NCI-H748 (cell line): Measurements from ENCODE around the gene GFRA1.
"Not testable (repeated sequence)": the region's sequence is repeated elsewhere in the genome, so short reads cannot be mapped to it uniquely, and the experiment has no call there.

Experiments used
- DNase-seq: peaks from one replicate; lab custom pipeline; 2025; ENCODE audit not compliant: unreplicated experiment; lab: John Stamatoyannopoulos, UW

GFRA1 gene

DNA sequence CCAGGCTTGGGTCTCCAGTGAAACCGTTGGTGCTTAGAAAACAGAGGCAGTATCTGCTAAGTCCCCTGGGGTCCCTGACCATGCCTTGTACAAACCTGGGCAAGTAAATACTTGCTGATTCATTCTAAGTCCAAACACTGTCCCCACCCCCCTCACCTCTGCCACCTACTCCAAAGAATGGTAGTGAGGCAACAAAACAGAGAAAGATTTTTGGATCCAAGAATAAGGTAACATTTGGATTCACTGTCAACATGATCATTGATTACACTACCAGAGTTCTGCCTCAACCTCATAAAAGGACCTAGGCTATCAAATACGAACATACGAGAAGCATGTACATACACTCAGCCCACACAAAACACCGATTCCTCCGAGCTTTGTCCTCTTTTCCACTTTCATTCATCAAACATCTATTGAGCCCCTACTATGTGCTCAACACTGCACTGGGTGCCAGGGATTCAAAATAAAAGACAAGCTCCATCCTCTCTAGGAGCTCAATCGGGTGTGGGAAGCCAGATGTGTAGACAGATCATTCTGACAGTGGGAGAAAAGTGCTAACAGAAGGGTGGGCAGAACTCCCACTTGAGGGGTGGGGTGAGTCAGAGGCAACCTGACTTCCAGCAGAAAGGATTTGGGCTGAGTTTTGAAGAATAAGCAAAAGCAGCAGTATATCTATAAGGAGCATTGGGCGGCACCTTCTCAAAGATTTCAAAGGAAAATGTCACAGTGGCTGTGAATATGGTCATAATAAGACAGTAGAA lies 71.2 kb downstream of the GFRA1 start:
- DNase-seq, result no peak

DNA sequence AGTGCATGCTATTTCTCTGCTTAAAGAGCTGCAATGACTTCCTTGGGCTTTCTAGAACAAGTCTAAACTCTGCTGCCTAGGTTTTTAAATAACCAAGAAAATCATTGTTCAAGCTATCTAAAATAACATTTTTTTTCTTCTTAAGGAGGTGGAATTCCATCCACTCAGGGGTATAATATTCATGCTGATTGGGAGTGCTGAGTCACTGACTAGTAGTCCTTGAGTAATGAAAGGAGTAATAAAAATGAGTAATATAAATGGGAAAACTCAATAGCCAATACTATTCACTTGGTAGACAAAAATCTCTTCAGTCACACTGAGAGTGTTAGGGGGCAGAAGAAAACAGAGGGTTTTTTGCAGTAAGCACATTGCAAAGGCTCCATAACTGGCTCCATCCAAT lies 72.0 kb downstream of the GFRA1 start:
- DNase-seq, result no peak

DNA sequence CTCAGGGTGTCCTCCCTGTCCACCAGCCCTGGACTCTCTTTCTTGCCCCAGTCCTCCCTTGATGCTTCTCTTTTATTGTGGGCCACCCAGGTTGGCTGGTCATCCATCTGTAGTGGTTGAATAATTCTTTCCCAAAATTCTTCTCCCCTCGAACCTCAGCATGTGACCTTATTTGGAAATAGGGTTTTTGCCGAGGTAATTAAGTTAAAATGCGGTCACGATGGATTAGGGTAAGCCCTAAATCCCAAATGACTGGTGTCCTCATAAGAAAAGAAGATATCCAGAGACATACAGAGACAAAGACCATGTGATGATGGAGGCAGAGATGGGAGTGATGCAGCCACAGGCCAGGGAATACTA lies 74.3 kb downstream of the GFRA1 start:
- DNase-seq, result no peak

DNA sequence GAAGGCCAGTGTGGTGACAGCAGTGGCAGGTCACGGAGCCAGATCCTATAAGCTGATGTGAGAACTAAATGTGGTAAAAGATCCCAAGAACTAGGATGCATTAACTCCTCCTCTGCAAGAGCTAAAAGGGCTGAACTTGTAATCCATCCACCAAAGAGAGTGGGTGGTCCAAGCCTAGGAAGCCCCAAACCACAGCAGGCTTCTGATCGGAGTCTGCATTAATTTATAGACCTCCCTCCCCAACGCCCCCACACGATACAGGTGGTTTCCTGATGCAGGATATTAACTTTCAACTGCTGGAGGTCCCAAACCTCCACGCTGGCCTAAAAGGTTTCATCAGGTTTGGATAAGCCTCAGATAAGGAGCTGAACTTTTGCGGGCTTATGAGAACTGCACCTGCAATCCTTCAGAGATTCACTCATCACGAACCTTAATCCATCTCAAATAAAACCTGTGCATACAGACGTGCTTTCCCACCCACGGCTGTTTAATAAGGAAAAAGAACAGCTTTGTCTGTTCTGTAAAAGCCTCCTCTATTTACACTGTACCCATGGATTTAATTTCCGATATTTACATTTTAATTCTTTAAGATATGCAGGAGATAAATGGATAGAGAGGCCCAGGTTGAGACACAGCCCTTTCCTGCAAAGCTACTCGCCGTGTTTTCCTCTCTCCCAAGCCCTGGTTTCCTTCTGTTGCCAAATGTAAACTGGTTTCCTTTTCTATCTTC lies 74.9 kb downstream of the GFRA1 start:
- no peak for DNase-seq

DNA sequence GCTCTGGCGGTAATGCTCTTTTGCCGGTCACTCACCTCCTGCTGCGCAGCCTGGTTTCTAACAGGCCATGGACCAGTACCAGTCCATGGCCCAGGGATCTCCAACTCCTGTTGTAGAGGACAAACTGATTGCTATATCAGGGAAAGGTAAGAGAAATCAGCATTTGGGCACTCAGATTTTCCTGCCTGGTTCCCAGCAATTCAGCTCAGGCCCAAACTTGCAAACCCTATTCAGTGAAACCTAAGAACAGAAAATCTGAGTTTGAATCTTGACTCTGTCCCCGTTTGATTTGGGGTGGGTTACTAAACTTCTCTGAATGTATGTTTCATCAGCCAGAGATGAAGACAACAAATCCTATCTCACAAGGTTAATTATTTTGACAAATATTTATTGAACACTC lies 77.4 kb downstream of the GFRA1 start:
- DNase-seq, result no peak

DNA sequence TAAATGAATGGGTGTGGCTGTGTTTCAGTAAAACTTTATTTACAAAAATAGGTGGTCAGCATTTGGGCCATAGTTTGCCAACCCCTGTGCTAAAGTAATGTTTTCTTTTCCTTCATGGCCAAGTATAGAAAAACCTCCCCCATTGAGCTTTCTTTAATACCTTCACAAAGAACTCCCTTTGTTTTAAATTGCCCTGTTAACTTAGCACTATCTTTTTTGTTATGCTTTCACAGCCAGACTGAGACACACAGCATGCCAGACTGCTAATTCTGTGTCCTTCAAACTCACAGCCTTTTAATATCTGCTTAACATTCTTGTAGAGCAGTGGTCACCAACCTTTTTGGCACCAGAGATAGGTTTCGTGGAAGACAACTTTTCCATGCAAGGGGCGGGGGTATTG lies 78.0 kb downstream of the GFRA1 start:
- no peak for DNase-seq

DNA sequence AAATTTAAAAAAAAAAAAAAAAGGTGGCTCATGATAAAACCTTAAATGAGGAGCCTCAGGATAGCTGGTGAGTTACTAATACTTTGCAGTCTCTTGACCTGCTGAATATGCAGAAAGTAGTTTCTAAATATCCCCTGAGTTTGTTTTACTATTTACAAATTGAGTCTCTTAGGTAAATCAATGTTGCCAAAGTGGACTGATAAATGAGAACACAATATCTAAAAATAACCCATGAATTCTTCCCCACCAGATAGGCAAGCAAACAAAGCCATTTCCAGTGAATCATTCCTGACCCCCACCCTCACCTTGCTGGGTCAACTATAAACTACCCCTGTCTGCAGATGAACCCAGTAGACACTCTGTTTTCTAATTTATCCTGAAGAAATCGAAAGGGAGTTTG lies 78.9 kb downstream of the GFRA1 start:
- DNase-seq, result no peak

DNA sequence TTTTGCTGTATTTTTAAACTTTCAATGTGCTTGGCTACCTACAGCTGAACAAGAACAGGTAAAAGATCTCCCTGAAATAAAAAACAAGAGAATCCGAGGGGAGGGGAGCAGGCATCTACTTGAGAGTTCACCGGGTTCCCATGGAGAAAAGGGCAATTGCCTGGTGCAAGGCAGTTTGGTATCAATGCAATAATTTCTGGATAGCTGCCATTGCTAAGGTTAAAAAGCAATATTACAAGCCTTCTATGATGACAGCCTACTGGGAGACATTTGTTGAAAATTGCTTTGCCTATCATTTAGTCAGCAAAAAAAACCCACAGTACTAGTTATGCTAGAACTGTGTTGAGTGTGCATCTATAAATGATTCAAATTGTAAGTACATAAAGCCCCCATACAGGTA lies 82.1 kb downstream of the GFRA1 start:
- DNase-seq, result no peak

DNA sequence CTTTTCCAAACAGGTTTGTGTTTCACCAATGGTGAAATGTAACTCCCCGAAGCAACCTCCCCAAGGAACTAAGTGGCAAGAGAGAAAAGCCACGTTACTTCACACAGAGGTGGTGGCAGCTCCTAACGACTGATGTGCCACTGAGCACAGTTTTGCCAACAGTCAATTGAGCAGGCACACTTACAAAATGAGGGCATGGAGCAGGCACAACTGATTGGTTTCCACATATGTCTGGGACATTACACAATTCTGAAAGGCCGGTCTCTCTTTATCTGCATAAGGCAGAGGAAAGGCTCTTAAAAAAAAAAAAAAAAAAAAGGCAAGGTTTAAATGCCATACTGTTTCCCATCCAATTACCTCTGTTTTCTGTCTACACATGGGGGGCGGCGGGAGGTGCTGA lies 86.7 kb downstream of the GFRA1 start:
- DNase-seq, result no peak

DNA sequence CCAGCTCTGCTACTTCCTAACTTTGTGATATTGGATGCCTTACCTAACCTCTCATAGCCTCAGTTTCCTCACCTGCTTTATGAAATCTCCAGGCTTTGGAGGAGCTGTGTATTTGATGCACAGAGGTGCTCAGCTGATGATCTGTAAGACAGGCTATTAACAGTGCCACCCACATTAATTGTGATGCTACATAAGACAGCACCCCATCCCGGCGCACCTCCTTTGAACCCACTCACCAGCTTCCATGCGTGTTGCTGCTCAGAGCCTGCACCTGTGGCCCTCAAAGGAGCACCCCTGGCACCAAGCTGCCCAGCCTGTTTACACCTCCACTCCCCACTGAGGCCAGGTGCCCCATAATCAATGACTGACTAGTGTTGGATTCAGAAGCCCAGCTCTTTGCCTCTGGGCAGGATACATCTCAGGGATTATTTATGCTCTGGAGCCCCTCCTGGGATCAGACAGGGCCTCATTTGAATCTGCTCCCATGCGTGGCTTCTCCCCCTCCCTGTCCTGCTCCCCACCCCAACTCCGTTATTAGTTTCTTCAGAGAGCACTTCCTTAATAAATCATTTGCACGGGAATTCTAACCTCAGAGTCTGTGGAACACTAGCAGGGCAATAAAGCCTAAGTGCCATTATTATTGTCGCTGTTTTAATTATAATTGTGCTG lies 87.7 kb downstream of the GFRA1 start:
- no peak for DNase-seq

DNA sequence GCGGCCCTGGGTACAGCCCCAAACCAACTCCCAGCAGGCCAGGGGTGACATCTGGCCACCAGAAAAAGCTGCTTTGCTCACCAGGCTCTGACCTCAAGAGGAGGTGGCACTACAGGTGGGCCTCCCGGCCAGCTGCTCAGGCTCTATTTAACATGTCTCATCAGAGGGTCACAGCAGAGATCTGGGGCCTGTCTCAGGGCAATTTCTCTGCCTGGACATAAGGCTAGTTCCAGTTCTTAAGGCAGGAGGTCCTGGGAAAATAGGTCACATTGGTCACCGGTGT lies 88.6 kb downstream of the GFRA1 start:
- no peak for DNase-seq

DNA sequence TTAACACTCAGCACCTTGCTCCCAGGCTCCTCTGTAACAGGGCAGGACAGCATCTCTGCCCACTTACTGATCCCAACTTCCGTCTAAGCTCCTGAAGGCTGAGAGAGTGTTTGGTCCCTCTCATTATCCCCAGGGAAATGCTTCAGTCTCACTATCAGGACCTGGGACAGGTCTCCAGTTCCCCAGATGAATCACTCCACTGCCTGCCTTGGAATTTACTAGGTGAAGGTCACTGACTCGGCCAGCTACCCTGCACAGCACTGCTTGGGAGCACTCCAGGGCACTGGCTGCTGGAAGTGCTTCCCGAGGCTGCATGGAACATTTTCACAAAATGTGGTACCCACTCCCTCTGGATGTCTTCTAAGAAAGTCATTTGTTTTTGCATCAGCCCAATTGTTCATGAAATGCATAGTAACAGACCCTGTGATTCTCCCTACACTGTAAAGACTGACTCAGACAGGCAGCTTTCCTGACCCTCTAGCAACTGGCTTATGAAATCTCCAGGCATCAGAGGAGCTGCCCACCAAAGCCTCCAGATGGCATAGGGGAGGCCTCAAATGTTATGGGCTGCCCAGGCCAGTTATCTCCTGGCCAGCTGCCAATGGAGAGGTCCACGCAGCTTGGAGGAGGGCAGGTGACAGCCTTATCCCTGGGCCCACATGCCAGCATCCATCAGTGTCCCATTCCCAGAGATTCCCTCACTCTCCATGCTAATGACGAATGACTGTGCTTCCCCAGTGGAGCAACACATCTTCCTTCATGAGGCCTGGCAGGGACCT lies 89.1 kb downstream of the GFRA1 start:
- DNase-seq, result no peak

DNA sequence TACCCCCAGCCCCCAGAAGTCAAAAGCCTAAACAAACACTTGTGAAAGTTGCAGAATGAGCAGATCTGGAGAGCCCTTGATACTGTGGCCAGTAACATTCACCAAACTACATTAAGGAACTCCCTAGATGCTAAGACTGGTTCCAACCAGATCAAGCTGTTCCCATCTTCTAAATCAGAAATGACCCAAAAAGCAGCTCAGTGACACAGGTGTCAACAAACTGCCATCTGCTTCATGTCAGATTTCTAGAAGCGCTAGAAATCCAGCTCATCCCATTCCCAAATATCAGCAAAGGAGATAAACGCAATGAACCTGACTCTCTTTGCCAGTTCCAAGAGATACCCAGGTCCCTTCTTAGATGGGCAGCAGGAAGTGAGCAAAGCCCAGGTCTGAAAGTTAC lies 90.6 kb downstream of the GFRA1 start:
- no peak for DNase-seq

DNA sequence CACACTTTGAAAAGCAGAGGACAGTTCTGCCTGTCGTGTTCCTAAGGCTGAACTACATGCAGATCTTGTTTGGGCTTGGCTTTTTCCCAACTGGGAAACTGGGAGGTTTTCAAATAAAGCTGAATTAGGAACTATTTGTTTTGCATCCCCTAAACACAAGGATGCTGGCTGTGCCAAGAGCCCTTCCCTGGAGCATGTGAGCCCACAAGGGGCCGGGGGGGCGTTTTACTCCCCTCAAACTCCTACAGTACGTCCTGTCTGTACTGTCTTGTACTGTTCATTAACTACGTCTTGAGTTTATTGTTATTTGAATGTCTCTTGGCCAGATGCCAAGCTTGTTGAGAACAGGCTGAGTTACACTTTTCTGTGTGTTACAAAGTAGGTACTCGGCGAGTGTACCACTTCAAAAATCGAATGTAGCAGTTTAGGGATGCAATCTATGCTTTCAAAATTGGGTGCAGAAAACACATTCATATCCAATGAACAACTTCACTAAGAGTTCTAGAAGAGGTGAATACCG lies 94.9 kb downstream of the GFRA1 start:
- DNase-seq, result no peak

DNA sequence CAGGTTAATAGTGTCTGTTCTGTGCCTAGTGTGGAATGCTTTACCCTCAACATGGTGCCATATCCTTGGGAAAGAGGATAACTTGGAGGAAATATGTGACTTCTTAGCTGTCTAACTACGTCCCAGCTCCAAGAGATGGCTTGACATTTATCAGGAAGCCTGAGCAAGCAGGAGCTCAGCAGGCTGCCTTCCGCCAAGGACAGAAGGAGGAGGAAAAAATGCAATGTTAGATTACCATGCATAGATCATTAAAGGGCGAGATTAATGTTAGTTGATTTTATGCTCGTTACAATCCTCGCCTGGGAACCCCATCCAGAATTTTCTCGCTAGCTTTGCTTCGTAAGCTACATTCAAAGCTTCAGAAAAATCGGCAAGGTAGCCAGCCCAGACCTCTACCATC lies 97.8 kb downstream of the GFRA1 start:
- no peak for DNase-seq

DNA sequence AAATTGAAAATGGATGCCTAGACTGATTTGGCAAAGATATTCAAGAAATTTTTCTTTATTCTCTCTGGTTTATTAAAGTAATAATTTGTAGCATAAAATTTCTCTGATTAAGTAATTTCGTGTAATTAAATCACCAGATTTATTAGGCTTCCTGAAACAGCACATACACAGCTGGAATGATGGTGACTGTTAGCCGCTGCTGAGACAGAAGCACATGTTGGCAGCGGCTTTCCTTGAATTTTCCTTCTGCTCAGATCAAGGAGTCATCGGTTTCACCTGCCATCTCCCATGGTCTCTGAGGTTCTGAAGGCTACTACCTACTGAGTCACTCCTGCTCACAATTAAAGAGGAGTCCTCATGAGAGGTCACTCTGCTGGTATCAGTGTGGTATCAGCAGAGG lies 101.5 kb downstream of the GFRA1 start:
- DNase-seq, result no peak

DNA sequence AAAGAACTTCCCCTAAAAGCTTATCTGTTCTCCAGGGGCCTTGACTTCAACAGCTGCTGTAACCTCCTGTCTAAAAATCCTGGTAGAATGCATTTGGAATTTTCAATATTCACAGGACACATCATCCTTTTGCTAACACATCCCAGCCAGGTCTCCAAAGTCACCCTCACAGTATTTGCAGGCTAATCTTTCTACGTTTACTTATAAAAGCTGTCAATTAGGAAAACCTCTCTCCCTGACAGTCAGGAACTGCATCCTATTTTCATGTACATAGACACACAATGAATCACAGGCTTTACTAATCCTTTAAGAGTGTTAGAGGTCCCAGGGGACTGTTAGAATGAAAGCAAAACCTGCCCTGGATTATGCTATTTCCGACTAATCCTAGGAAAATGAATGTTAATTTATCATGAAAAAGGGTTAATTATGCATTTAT lies 102.2 kb downstream of the GFRA1 start:
- no peak for DNase-seq

DNA sequence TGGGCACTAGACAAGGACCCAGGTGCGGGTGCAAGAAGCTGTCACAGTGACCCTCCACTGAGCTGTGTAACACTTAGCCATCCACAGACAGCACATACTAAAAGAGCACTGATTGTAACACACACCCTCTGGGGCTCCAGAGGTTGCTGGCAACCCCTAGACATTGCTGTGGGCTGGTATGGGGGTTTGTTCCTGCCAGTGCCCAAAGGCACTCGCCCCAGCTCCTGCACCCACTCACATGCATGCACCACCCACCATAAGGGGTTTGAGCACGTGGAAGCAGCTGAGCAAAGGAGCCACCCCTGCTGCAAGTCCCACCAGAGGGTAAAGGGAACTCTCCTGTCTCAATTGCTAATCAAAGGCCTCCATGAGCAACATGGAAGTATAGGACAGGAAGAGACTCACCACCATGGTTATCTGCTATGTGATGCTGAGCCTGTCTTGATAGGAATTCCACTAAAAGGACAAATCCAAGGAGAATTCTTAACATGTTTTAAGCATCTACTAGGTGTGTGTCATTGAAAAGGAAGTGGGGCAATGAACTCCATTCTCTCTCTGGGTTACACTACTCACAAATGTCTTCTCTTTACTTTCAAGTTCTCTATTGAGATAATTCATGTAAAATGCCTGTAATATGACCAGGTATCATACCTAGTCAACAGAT lies 103.1 kb downstream of the GFRA1 start:
- no peak for DNase-seq

DNA sequence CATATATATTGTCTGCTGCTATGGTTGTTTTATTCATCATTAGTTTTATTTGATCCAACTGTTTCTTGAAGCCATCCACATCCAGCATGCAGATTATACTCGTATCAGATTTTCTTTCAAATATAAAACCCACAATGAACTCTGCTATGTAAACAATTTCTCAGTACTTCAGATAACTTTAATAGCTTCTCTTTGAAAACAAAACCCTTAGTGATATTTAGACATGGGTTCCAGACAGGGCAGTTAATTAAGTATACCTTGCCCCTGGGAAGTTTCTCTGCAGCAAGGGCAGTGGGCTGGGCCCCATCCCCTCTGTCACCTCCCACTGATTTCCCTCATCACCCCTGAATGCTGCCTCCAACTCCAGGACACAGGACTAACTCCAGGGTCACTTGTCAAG lies 104.3 kb downstream of the GFRA1 start:
- no peak for DNase-seq

DNA sequence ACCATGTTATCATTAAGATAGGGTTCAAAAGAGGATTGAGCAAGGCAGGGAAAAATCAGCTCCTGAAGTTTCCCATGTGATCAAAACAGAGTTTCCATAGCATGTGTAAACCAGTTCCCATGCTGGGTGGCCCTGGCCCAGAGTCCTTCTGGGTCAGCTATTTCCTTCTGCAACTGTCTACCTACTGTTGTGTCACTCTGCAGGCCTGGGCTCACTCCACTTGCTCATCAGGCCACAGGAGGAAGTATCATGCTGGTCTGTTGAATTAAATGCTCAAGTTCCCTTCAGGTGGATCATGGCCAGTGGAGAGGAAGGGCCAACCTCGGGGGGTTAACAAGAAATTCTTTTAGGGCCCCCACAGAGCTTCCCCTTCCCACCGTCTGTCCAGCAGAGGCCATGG lies 104.7 kb downstream of the GFRA1 start:
- DNase-seq, result no peak

DNA sequence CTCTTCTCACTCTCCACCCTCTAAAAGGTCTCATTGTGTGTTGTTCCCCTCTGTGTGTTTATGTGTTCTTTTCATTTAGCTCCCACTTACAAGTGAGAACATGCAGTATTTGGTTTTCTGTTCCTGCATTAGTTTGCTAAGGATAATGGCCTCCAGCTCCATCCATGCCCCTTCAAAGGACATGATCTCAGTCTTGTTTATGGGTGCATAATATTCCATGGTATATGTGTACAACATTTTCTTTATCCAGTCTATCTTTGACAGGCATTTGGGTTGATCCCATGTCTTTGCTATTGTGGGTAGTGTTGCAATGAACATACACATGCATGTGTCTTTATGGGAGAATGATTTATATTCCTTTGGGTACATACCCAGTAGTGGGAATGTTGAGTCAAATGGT lies 107.1 kb downstream of the GFRA1 start:
- DNase-seq, result not testable (repeated sequence)
